Right renal cortex interstitium (tissue), 3 donors: ENCODE results near the gene CSPG4. TPM values are rescaled to one million over a fixed set of nuclear protein-coding genes. Genes with fewer than 3 reads are reported as not detected.

Experiments
- DNase-seq, 3 donors: peaks; one replicate each; pipeline ENCODE4 v3.0.0-alpha.2; 2013; ENCODE audit warnings: low read depth in 3 of 3, low spot score in 2 of 3
- polyA plus RNA-seq, 3 donors: library from polyadenylated mRNA; unstranded; fragments of 120-200 nt; gene quantifications; one replicate each; pipeline ENCODE4 v1.2.1, GENCODE V29; 2013; ENCODE audit not compliant: insufficient read length in 3 of 3

The CSPG4 gene
- polyA plus RNA-seq, 3 donors = 6.4 to 7.5 (median 6.9) TPM

GRCh38 chr15:75672646-75673425, 39.8 kb downstream of the CSPG4 start:
- no peak for DNase-seq

- no peak for DNase-seq
Observed at GRCh38 chr15:75671730-75672602, 40.7 kb downstream of the CSPG4 start.

GRCh38 chr15:75669879-75670212, 42.8 kb downstream of the CSPG4 start:
- no peak for DNase-seq

GRCh38 chr15:75669191-75669878, 43.3 kb downstream of the CSPG4 start:
- no peak for DNase-seq

DNA sequence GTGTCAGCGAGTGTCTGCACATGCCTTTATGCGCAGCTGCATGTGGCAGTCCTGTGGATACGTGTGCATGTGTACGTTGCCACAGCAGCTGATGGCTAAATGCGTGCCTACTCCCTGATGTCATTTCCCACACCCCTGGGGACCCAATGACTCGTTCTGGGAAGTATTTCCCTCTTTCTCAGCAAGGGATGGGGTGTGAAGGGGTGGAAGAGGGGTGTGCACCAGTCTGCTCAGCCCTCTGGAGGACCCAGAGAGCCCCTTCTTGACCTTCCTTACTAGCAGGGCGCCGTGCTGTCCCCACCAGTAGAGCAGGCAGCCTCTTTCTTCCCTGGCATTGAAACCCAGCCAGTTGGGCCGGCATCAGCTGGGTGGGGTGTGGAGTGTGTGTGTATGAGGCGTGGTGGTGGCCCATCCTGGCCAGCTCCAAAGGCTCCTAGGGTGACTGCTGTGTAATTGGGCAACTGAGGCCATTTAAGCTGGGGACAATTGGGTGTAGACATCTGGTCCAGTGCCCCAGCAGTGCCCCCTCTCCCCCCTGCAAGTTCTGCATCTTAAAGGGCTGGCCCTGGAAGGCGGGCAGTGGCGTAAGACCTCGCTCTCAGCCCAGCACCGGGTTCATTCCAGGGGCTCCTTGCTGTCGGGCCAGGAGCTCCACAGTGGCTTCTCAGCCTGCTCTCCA, 45.7 kb downstream of the CSPG4 start:
- no peak for DNase-seq

DNA sequence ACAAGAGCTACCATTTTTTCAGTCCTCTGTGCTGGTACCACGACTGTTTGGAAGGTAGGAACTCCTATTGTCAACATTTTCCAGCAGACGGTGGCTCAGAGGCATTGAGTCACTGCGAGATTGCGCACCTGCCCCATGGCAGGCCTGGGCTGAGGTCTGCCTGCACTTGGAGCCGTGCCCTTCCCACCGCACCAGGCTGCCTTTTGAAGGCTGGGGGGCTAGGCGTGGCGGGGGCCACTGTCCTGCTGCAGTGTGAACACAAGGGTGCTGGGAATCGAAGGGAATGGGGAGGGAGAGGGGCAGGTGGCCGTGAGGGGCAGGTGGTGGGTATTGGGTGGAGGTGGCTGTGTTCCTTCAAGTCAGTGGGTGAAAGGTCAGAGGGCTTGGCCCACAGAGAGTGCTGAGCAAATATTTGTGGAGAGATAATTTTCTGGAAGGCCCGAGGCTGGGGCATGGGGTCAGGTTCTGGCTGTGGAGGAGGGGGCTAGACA, 48.7 kb downstream of the CSPG4 start:
- DNase-seq = no peak

- DNase-seq = no peak
Observed at GRCh38 chr15:75662823-75663519, 49.7 kb downstream of the CSPG4 start.

GRCh38 chr15:75661756-75662140, 50.9 kb downstream of the CSPG4 start:
- DNase-seq = no peak

DNA sequence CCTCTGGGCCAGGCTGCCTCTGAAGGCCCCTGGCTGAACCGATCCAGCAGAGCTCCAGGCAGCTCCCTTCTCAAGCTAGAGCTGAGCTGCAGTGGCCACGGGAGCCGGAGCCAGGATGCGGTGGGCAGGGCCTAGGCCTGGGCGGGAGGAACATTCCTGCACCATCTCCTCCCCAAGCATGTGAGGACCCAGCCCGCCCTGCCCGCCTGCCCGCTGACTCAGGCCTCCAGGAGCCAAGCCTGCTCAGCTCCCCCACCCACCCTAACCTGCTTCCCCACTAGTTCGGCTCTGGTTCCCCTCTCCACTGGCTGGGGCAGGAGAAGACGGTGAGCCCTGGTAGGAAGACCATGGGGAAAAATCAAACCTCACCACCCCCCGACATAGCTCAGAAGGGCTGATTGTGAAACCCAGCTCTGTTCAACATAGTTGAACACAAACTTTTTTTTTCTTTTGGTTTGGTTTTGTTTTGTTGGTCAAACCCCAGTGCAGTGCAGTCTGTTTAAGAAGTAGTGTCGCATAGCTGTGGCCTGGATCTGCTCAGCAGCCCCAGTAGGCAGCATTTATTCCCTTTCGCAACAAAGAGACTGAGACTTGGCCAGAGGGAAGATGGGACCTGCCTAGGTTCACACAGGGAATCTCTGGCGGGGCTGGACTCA, 51.4 kb downstream of the CSPG4 start:
- no peak for DNase-seq

GRCh38 chr15:75659928-75660645, 52.6 kb downstream of the CSPG4 start:
- DNase-seq = no peak

DNA sequence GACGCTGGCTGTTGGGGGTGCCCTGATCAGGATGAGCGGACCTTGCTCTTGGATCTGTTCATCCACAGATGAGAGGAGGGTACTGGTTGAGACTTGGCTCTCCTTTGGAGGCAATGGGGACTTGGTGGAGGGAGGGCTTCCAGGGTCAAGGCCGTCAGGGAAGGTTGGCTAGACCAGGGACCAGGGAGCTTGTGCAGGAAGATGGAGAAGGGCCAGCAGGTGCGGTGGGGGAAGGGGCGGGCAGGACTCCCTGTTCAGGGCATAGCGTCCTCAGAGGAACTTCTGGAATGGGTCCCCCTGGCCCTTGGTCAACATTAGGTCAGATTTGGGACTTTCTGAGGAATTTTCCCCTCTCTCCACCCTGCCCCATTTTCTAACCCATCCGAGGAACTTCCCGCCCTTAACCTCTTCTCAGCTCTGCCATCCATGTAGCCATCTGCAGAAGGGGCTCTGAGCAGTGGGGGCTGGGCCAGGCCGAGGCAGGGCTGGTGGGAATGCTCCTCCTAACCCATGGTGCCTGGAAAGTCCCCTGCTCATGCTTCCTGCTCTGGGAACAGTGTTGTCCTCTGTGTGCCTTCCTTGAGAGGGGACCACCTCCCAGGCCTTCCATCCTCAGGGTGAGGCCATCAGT, 53.4 kb downstream of the CSPG4 start:
- DNase-seq = no peak

DNA sequence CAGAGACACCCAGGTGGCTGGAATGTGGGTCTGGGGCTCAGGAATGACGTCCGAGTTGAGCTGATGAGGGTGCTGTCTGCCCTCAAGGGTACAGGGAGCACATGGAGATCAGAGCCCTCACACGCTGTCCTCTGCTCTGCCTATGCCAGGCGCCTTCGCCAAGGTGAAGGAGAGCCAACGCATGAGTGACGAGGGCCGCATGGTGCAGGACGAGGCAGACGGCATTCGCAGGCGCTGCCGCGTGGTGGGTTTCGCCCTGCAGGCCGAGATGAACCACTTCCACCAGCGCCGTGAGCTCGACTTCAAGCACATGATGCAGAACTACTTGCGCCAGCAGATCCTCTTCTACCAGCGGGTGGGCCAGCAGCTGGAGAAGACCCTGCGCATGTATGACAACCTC, 55.8 kb downstream of the CSPG4 start:
- DNase-seq = no peak

DNA sequence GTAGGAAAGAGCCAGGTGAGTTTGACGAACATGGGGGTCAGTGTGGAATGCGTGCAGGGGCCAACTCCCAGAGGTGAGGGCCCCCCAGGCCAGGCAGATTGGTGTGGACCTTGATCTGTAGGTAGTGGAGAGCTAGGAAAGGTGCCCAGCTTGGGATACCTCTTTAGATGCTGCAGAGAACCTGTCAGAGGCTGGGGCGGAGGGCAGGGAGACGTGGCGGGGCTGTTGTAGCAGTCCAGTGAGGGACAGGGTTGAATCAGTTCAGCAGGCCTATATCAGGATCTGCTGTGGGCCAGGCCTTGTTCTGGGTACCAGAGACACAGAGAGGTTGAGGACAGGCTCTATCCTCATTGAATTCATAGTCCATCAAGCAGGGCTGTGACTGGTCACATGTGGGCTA, 56.3 kb downstream of the CSPG4 start:
- no peak for DNase-seq

- DNase-seq = no peak
Observed at GRCh38 chr15:75655931-75656330, 56.7 kb downstream of the CSPG4 start.

DNA sequence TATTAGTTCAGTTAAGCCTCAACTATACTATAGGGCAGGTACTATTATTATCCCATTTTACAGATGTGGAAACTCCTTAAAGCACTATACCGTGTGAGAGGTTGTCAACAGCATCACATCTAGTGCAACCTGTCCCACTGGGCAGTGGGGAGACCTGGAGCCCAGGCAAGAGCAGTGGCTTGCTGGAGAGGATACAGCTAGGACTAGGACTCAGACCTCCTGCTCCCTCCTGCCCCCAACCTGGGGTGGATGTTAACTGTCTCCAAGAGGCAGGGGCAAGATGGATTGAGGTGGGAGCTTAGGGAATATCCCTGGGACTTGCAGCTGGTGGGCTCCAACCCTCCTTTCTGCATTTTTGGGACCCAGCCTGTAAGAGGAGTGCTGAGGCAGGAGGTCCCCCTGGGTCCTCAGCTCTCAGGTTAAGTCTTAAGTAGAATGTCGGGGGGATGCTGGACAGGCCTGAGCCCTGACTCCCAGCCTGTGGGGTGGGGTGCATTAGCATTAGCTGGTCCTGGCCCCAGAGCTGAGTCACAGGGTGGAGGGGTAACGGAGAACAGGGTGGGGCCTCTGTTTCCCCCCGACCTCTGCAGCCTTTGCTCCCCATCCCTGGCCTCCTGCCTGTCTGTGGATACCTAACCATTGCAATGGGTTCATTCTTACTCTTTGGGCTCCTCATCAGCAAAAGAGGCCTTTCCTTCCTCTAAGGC, 58.3 kb downstream of the CSPG4 start:
- no peak for DNase-seq

- no peak for DNase-seq
Observed at GRCh38 chr15:75653347-75653913, 59.2 kb downstream of the CSPG4 start.

DNA sequence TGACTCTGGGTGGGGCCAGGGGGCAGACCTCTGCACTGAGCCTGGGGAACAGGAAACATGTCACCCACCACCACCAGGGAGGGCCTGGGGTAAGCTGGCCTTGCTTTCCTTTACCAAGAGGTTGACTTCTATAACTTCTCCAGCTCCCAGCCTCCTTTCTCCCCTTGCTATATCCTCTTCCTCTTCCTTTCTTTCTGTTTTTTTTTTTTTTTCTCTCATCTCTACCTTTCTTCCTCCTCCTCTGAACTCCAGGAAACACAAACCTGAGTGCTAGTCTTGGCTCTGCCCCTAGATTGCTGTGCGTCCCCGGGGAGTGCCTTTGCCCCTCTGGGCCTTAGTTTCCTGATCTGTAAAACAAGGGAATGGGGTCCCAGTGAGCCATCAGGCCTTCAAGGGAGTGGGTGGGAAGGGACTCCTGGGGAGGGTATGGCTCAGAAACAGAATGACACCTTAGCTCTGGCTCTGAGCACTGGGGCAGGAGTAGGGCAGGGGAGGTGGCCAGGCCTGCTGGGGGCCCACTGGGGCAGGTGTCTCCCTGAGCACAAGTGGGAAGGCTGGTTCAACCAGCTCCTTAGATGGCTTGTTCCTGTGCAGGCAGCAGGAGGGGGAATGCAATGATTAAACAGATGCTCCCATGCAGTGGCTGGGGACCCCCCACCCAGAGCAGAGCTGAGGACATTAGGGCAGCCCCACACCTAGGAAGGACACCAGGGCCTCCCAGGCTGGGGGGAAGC, 60.7 kb downstream of the CSPG4 start:
- DNase-seq = no peak
